CD4-positive, alpha-beta T cell treated with Interleukin-17A for 4 hours (primary cell): ENCODE results near the gene SLC24A5.

ENCODE experiments used
- DNase-seq: peaks from one replicate; pipeline ENCODE4 v3.0.0-alpha.2; 2020; ENCODE audit warnings: mixed read lengths

SLC24A5 gene

DNA sequence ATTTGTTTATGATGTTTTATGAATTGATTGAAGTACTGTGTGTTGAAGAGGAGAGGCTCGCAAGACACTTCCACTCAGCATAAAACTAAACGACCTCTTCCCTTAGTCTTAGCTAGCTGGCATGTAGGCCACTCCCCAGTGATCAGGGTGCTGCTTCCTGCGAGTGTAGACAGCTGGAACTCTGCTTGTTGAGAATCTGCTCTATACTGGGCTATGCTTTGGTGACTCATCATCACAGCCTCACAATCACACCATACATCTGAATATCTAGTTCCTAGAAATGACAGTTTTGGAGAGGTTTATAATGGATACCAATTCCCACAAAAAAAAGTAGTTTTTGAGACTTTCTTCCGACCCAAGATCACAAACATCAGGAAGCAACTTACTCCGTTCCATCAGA is 1.5 kb upstream of the SLC24A5 start:
- DNase-seq = no peak

DNA sequence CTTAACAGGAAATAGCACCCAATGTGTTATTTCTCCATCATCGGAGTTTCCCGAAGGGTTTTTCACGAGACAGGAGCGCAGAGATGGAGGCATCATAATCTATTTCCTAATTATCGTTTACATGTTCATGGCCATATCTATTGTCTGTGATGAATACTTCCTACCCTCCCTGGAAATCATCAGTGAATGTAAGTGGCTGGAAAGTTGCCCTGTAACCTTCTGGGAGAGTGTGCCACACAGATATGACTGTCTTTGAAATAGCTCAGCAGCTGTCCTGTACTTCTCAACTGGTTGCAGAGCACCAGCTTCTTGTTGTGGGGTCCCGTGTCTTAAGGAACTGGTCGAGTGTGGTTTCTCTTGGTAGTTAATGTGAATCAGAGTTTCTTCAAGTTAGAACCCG is 1.1 kb downstream of the SLC24A5 start:
- no peak for DNase-seq

DNA sequence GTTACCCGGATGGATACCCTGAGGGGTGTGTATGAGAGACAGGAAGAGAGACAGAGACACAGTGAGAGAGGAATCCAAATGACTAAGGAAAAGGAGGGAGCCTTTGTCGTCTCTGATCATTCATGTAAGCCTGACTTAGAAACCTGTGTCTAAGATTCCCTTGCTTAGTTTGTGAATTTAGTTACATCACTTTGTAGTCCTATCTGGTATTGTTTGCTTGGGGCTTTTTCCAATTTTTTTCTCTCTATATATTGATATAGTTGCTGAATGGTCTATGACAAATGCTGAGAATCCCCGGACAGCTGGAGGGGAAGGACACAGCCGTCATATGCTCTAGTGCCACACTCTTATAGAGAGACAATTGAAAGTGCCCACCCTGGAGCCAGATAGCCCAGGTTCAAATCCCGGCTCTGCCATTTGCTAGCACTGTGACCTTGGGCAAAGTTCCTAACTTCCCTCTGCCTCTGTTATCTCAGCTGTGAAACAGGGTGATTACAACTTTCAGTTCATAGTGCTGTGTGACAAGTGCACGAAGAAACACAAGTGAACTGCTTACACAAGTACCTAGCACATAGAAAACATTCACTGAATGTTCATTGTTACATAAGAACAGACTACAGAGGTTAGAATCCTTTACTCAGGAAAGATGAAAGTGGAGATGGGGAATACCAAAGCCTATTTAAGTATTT is 6.0 kb downstream of the SLC24A5 start:
- no peak for DNase-seq

- DNase-seq = no peak
Measured at GRCh38 chr15:48131324-48131723, 10.5 kb downstream of the SLC24A5 start.

- no peak for DNase-seq
Measured at GRCh38 chr15:48132874-48133273, 12.1 kb downstream of the SLC24A5 start.

DNA sequence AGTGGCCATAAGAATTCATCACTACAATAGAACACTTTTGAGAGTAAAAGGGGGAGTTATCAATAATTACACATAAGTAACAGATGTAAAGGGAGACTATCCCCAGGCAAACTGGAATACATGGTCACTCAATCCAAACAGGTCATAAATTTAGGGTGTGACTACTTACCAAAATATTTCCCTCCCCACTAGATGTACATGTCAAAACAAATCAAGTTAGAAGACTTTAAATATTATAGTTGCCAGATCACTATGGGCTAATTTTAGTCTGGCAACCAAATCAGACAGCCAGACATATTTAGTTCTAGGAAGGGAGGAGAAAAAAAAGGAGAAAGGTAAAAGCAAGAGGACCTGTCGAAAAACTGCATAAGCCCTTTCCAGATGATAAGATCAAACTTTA is 23.1 kb downstream of the SLC24A5 start:
- DNase-seq = no peak

DNA sequence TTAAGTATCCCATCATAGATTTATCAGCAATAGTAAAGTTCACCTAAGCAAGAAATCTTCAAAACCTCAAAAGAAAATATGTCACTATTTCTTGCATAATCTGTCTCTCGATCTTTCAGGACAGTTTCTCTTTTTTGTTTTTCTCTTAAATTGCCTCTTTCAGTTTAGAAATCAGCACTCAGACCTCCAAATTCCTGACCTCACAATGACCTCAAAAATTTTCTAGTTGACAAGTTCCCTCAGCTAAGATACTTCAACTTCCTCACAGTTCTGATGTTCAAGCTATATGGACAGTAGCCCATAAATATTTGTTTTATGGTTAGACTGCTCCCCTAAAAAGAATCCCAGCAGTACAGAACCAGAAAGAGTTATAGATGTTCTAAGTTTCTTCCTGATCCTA is 24.1 kb downstream of the SLC24A5 start:
- no peak for DNase-seq

DNA sequence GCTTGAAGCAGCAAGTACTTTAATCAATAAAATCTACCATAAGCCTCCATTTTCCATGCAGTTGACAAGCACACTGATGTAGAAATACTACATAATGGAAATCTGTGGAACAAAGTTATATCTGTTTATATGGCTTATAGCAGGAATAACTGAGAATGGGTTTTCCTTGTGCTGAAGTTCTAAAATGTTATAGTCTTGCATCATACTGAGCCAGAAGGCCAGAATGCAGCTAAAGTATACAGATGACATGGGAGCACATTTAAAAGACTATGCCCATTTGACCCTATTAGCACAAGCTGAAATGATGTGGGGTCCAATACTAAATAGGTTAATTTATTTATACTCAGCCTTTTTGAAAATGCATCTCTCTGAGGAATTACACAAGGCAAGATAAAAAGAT is 25.1 kb downstream of the SLC24A5 start:
- no peak for DNase-seq

GRCh38 chr15:48147358-48147757 is 26.6 kb downstream of the SLC24A5 start:
- DNase-seq = no peak

- DNase-seq = no peak
Measured at GRCh38 chr15:48149858-48150257, 29.1 kb downstream of the SLC24A5 start.

DNA sequence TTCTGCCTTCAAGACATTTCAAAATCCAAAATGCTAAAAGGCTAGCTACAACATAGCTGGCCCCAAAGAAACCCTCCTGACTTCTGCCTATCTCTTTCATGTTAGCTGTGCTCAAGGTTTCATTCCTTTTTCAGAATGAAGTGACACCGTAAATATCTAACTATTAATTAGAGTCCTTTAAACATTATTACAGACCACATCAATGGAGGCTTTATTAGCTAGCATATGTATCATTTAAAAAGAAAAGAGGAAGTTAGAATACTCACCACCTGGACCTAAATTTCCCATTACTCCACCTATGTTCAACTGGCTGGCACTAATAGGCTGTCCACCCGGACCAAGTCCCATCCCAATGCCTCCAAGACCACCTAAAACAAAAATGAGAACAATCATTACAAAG is 32.7 kb downstream of the SLC24A5 start:
- DNase-seq = no peak

DNA sequence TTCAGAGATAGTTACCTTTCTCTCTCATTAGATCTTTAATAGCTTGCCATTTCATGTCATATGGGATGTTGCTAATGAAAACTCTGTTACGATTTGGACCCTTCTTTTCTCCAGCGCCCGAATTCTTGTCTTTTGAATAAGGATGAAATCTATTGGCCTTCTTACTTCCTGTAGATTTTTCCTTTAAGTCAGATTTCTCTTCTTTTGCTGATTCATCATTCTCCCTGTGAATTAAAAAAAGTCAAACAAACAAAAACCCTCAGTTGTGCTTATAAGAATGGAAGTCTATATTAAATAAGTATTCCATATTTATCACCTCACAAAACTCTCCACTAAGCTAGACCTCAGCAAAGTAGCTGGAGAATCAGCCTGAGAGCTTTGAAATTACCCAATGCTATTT is 47.8 kb downstream of the SLC24A5 start:
- DNase-seq = no peak

DNA sequence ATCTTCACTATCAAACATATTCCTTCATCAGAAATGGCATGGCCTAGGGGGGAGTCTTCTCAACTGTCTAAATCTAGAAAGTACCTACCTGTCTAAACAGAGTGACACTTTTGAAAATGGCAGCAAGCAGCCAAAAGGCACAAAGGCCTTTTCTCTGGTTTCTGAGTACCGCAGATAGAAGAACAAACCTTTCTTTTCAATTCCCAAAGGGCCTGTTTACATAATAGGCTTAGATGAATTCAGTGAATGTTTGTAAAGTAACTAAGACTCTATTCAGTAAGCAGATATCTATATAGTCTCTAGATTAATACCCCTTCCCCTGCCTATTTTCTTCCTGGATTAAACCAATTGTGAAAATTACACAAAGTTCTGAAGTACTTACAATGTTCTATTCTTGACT is 50.2 kb downstream of the SLC24A5 start:
- DNase-seq = no peak

DNA sequence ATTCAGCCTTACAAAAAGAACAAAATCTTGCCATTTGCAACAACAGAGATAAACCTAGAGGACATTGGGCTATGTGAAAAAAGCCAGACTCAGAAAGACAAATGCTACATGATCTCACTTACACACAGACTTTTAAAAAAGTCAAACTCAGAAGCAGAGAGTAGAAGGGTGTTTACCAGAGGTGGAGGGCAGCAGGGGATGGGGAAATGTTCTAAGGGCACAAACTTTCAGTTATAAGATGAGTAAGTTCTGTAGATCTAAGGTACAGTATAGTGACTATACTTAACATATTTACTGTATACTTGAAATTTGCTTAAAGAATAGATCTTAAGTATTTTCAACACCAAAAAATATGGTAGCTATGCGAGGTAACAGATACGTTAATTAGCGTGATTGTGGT is 54.3 kb downstream of the SLC24A5 start:
- no peak for DNase-seq

DNA sequence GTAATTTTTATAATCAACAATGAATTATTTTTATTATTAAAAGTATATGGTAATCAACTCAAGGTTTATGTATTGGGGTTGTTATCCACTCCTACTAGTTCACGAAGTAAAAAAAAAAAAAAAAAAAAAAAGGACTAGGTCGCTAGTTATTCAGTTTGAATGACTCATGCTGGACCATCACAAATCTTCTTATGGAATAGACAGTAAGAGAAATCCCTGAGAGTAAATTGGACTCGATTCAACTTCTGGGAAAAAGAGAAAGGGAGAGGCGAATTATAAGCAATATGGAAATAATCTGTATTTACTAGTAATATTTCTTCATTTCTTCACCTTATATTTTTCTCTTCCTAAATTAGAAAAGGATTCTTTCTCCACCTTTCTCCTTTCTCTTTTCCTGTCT is 55.3 kb downstream of the SLC24A5 start:
- no peak for DNase-seq

GRCh38 chr15:48176957-48177356 is 56.2 kb downstream of the SLC24A5 start:
- no peak for DNase-seq

- no peak for DNase-seq
Measured at GRCh38 chr15:48177383-48177765, 56.6 kb downstream of the SLC24A5 start.

DNA sequence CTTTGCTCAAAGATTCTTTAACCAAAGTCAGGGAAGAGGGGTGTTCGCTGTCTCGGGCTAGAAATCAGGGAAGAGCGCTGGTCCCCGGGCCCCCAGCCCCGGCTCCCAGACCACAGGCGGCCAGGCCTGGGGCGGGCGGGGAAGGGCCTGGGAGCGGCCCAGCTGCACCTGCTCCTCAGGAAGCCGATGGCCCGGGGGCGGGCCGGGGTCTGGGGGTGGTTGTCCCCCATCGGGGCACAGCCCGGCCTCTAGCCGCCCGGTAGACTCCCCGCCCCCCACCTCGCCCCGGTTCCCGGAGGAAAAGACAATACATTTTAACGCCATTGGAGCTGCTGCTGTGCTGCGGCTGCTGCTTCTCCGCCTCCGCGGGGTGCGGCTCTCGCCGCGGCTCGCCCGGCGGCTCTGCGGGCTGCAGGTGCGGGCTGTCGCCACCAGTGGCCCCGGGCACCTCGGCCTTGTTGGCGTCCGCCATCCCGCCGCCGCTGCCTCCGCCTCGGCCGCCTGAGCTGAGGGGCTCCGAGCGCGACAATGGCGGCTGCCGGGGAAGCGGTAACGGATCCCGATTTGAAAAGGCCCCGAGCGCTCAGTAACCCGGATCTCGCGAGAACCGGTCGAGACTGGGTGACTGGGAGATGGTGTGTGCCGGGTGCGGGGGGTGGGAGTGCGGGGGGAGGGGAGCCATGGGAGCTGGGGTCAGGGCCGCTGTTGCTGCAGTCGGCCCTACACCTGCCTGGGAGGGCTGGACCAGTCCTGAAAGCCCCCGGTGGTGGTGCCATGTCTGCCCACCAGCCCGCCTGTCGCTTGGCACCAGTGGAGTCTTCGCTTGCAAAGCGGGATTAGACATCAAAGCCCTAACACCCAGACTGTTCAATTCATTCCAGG is 57.2 kb downstream of the SLC24A5 start, which contains the start of gene MYEF2:
Gene MYEF2 (minus strand): TSS at position 530 of the 882 bp plus-strand sequence. CDS start 58 bp downstream, at position 472.
- DNase-seq = peak; percentile 59

GRCh38 chr15:48178648-48178931 is 57.8 kb downstream of the SLC24A5 start:
- no peak for DNase-seq

GRCh38 chr15:48182749-48183148 is 62.0 kb downstream of the SLC24A5 start:
- no peak for DNase-seq

DNA sequence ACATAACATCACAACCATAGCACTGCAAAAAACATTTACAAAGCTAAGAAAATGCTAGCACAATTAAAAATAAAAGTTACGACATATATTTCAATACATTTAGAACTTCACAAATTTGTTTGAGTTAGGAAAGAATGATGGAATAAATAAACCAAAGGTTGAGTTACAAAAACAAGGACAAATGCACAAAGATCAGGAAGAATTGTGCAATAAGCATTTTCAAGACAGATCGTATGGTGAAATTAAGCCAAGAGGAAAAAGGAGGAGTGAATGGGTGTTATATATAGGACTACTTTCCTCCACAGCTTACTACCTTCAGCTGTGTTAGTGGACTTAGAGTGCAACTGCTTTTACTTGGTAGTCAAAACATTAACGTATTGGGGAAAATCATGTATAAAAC is 64.7 kb downstream of the SLC24A5 start:
- no peak for DNase-seq

GRCh38 chr15:48186271-48186670 is 65.5 kb downstream of the SLC24A5 start:
- DNase-seq = no peak

GRCh38 chr15:48190932-48191573 is 70.3 kb downstream of the SLC24A5 start:
- peak; percentile 16 for DNase-seq
